OCI-M2 (cell line): Measurements from ENCODE around the gene ZKSCAN7.
"Not testable (repeated sequence)": the region's sequence is repeated elsewhere in the genome, so short reads cannot be mapped to it uniquely, and the experiment has no call there.

ENCODE experiments used
- DNase-seq: peaks from one replicate; lab custom pipeline; 2025; ENCODE audit not compliant: unreplicated experiment; lab: John Stamatoyannopoulos, UW

ZKSCAN7 gene

DNA sequence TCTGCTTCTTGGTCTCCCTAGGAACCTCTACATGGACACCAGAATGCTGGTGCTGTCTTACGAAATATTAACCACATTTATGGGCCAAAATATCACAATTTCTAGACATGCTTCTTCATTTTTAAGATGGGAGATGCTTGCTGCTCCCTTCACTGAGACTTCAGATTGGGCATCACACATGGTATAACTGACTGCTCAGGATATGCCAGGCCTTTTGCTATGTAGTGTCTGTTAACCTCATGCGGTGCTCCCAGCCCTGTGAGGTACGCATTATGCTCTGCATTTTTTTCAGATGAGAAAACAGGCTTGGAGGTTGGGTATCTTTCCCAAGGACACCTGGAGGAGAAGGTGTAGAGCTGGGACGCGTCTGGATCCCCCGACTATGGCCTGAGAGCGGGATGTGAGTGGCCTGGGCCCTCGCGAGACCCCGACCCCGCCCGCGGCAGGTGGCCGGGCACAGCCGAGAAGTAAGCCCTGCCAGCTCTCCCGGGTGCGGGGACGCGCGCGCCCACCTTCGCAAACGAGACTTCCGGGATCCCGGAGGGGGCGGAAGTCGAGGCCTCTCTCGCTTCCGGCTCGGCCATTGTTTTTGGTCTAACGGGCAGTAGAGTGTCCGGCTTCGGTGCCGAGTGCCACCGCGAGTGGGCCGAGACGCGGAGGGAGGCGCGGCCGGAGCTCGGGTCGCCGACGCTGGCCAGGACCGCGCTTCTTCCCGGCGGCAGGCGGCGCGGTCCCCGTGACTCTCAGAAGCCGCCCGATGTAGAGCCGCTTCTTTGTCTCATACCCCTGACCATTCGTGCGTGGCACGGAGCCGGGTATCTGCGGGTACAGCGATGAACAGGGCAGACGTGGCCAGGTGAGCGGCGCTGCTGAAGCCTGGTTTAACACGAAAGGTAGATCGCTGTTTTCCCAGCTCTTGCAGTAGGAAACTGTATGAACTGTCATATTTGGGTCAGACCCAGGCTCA lies at the start of gene ZKSCAN7:
ZKSCAN7 (plus strand) TSS at position 568 of the 967 bp plus-strand sequence. CDS start 1,855 bp downstream, outside the sequence.
- no peak for DNase-seq

DNA sequence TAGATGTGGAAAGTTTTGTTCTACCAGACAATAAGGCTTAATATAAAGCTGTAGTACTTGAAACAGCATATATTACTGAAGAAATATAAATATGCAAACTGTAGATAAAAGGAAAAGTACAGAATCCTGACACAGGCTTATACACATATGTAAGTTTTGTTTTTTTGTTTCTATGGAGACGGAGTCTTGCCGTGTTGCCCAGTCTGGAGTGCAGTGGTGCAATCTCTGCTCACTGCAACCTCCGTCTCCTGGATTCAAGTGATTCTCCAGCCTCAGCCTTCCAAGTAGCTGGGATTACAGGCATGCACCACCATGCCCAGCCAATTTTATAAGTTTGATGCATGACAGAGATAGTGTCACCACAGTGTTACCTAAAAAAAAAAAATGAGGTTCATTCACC lies 48.4 kb upstream of the ZKSCAN7 start:
- DNase-seq = no peak

DNA sequence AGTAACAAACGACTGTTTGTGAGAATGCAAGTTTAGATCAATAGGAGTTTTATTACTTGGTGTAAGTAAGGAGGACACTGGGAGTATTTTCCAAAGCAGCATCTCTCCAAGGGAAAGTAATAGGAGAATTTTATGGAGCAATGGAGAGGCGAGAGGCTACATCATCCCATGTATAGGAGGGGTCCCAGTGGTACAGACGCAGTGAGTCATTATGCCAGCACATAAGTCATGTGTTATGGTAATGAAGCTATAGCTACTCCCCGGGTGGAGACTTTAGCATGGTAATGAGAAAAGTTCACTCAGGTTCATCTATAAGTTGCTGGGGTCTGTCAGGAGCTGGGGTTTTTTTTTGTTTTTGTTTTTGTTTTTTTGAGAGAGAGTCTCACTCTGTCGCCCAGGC lies 48.0 kb upstream of the ZKSCAN7 start:
- no peak for DNase-seq

DNA sequence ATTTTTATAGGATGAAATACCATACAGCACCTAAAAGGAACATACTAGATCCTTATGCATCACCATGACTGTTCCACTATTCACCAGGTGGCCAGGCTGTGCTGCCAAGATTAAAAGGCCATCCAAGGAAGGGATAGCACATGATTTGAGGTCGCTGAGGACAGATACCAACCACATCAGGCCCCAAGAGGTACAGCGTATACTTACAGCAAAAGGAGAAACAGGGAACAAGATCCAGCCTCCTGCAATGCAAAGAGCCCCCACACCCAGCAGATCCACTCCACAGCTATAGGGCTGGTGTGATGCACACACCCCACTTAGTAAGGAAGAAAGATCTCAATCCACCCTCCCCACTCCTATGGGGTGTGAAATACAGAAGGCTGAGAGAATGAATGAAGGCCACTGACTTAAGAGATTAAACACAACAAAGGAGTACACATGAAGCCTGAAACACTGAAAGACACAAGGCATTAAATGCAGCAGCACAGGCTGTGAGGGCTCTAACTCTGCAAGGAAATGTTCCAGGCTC lies 45.5 kb upstream of the ZKSCAN7 start:
- DNase-seq = no peak

DNA sequence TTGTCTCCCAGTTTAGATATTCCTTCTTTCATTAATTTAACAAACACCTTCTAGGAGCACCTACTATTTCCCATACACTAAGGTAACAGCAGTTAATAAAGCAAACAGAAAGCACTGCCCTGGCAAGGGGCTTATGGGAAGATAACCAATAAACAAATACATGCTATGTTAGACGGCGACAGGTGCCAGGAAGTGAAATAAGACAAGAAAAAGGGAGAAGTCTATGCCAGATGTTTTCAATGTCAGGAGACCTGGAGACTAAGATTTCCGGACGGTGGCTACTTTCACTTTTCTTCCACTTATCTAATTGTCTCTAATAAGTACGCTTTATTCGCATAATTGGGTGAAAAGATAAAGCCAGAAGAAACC lies 45.0 kb upstream of the ZKSCAN7 start:
- DNase-seq = no peak

DNA sequence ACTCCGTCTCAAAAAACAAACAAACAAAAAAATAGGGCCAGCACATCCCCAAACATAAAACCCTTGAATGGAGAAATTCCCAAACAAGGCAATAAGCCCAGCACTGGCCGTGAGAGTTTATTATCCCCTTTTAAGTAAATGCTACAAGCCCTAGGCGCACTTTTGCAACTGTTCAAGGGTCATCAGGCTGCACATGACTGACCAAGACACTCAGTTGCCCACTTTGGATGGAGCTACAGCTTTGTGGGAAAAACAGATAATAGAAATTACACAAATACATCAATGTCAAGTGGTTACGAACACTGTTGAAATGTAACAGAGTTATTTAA lies 43.8 kb upstream of the ZKSCAN7 start:
- no peak for DNase-seq

DNA sequence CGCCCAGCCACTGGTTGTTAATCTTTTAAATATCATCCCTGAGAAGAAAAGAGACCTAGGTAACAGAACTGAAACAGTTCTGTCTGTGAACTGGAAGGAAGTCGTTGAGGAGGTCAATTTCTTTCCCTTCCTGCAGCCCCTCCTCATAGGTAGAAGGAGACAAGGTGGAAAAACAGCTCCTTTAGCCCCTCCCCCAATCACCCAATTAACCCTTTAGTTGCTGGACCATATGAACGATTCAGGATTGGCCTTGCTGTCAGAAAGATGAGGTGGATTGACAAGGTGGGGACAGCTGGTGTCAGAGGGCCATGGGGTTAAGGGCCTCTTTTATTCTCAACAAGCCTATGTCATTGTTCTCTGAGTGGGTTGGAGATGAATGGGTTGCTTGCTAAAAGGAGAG lies 41.5 kb upstream of the ZKSCAN7 start:
- no peak for DNase-seq

DNA sequence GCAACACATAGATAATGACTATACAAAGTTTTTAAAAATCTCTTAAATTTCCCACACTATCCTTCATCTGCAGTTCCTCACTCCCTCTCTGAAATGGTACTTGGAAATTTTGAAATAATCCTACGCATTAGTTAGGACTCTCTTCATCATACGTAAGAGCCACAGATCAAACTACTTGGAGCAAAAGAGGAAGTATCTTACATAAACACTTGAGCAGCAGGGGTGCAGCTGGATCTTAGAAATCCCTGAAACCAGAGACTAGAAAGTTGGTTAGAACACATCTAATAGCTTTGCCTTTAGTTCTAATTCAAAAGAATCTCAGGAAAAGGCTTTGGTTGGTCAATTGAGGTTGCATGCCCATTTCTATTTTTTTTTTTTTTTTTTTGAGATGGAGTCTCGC lies 38.8 kb upstream of the ZKSCAN7 start:
- DNase-seq = no peak

DNA sequence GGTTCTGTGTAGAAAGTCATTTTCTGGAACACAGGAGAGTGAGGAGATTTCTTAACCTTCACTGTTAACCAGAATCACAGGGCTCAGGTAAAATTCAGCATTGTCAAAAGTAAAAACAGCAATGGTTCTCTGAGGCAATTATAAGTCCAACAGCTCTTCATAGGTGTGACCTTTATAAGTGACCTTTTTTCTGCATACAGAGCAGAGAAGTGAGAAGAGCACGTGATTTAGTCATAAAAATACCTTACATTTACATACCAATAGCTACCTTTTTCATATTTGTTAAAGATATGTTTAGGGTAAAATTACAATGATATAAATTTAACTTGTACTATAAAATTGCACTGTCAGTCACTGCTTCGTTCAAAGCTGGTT lies 36.2 kb upstream of the ZKSCAN7 start:
- DNase-seq = no peak

DNA sequence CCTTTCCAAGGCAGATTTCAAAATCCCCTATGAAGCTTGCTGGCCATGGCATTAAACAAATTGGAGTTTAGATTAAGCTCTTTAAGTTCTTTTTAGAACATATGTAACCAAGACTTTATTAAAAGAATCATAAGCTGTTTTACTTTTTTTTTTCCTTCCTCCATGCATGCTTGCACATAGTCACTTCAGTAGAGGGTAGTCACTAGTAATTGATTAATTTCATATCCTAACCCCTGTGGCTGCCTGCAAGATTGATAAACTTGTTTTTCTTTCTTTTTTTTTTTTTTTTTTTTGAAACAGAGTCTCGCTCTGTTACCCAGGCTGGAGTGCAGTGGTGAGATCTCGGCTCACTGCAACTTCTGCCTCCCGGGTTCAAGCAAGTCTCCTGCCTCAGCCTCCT lies 33.3 kb upstream of the ZKSCAN7 start:
- no peak for DNase-seq

DNA sequence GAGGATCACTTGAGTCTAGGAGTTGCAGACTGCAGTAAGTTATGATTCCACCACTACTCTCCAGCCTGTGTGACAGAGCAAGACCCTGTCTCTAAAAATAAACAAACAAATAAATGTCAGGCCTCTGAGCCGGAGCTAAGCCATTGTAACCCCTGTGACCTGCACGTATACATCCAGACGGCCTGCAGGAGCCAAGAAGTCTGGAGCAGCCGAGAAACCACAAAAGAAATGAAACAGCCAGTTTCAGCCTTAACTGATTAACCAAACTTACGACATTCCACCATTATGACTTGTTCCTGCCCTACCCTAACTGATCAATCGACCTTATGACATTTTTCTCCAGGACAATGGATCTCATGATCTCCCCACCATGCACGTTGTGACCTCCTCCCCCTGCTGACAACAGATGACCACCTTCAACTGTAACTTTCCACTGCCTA lies 32.5 kb upstream of the ZKSCAN7 start:
- no peak for DNase-seq

DNA sequence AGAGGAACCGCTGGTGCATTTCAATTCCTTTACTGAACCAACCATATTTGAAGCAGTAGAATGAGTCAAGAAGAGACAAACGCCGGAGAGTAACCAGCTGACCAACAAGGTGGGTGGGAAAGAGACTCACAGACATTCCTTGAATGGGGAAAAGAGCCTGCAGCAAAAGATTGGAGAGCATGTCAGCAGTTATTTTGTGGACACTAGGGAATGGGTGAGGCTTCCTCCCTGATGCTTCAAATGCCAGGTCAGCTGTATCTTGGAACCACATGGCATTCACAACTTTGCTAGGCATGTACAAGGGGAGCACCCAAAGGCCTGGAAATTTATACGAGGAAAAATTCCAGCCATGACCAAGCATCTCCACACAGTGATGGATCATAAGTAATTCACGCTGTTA lies 29.9 kb upstream of the ZKSCAN7 start:
- no peak for DNase-seq

DNA sequence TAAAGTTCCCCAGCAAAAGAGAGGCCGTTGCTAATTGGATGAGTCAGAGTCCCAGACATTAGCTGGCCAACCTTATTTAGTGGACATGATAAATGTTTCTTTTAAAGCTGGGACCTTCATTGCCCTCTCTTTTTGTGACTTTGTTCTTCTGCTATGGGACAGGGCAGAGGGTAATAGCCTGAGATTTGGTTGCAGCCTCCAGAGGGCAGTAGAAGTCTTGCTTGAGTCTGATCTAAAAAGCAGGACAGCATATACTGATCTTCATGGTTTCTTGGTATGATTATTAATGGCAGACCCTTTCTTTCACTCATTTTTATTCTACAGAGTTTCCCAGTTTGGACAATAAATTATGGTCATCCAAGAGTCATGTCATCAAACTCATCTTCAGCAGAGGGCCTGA lies 25.1 kb upstream of the ZKSCAN7 start:
- DNase-seq = no peak

DNA sequence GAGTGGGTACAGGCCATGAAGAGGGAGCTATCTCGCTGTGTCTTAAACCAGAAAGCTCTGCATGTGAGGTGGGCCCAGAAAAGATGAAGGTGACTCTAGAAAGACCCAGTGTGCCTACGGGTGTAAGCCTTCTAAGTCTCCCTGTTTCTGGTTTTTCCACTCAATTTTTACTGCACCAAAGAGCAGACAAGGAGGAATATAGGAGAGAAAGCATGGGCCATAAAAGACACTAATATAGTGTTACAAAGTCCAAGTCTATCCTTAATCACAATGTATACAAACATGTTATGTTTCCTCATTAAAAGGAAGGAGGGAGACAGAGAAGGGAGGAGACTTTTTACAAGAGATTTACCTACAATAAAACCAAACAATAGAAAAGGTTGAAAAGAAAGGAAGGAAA lies 24.1 kb upstream of the ZKSCAN7 start:
- no peak for DNase-seq

DNA sequence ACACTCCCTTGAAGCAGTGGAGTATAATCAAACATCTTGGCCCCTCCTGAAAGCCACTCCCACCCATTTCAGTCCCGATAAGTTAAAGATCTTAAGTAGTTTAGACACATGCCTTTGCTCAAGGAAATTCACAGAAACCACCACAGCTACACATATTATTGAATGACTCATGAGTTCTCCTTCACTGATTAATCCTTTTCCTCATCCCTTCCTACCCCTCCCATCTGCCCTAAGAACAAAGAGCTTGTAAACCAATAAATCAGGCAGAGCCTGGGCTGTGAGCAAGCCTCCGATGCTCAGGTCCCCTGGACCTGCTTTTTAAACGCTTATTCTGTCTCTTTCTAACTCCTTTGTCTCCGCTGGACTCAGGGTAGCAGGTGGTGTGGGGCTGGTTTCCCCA lies 20.3 kb upstream of the ZKSCAN7 start:
- DNase-seq = not testable (repeated sequence)

DNA sequence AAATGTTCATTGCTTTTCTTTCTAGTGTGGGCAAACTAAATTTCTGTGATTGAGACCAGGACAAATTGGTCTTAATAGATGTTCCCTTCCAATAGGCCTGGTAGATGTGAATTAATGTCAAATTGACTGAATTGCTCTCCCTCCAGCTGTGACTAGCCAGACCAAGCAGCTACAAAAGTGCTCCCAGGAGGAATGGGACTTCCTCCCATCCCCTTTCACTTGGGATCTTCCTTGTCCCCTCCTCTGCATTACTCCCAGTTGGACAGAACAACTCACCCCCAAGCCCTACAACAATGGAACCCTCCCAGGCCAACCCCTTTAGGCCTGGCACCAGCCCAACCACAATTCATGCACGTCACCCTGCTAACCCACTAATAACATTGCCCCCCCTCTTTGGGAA lies 19.6 kb upstream of the ZKSCAN7 start:
- no peak for DNase-seq

DNA sequence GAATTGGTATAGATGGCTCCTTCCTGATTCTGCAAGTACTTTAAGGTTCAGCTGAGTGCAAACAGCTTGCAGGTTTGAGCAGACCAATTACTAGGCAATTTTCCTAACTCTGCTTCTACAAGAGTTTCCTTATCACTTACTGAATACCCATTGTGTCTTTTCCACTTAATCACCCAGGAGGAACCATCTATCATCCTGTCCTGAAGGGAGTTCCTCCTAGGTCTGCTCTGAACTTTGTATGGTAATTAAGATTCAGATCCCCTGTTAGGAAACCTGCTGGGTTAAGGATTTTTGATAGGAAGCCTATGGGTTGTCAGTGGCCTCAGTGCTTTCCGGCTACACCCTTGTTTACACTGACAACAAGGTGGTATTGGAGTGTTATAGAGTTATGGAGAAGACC lies 10.2 kb upstream of the ZKSCAN7 start:
- DNase-seq = not testable (repeated sequence)

DNA sequence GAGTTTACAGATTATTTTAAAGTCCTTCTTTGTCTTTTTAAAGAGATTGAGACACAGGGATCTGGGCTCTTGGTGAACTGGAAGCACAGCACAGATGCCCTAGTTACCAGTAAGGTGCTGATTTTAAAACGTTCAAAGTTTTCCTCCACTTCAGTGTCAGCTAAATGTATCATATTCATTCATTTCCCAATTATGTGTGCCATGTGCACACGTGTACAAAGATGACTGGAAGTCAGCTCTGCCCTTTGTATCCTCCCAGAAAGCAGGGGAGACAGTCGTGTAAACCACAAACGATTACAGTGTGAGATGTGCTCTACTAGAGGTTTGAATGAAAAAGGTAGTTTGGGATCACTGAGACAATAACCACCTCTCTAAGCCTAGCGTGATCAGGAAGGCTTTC lies 730 bp downstream of the ZKSCAN7 start:
- no peak for DNase-seq

DNA sequence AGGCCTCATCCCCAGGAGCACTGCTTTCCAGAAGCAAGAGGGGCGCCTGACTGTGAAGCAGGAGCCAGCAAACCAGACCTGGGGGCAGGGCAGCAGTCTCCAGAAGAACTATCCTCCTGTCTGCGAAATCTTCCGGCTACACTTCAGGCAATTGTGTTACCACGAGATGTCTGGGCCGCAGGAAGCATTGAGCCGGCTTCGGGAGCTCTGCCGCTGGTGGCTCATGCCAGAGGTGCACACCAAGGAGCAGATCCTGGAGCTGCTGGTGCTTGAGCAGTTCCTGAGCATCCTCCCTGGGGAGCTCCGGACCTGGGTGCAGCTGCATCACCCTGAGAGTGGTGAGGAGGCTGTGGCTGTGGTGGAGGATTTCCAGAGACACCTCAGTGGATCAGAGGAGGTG lies 2.1 kb downstream of the ZKSCAN7 start:
- DNase-seq = no peak

DNA sequence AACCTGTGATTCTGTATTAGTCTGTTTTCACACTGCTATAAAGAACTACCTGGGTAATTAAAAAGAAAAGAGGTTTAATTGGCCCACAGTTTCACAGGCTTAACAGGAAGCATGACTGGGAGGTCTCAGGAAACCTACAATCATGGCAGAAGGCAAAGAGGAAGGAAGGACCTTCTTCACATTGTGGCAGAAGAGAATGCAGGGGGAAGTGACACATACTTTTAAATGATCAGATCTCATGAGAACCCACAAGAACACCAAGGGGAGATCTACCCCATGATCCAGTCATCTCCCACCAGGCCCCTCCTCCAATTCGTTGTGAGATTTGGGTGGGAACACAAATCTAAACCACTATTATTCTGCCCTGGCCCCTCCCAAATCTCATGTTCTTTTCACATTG lies 6.1 kb downstream of the ZKSCAN7 start:
- no peak for DNase-seq

DNA sequence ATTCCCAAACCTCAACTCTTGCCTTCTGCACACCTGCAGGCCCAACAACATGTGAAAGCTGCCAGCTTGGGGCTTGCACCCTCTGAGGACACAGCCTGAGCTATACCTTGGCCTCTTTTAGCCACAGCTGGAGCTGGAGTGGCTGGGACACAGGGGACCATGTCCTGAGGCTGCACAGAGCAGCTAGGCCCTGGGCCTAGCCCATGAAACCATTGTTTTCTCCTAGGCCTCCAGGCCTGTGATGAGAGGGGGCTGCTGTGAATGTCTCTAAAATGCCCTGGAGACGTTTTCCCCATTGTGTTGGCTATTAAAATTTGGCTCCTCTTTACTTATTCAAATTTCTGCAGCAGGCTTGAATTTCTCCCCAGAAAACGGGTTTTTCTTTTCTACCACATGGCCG lies 7.2 kb downstream of the ZKSCAN7 start:
- DNase-seq = no peak

DNA sequence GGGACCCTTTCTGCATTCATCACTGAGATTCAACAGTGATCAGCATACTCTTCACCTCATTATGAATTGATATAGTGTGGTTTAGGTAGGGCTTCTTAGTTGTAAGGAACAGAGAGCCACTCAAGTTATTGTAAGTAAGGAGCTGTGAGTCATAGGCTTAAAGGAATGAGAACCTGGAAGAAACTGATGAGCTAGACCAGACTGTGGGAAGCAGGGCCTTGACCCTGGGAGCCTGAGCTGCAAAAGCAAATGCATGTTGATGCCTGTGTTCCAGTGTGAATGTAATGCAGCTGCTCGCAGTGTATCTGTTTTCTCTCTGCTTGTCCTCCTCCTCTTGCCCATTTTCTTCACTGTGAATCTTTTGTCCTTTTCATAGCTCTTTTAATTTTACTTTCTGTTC lies 13.6 kb downstream of the ZKSCAN7 start:
- no peak for DNase-seq

DNA sequence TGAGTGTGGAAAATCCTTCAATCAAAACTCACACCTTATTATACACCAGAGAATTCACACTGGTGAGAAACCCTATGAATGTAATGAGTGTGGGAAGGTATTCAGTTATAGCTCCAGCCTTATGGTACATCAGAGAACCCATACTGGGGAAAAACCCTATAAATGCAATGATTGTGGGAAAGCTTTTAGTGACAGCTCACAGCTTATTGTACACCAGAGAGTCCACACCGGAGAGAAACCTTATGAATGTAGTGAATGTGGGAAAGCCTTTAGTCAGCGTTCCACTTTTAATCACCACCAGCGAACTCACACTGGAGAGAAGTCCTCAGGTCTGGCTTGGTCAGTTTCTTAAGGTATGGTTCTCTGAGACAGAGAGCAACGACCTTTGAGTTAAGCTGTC lies 16.0 kb downstream of the ZKSCAN7 start:
- no peak for DNase-seq
